ELR (cell line): ENCODE results near the gene PDILT.

Source experiments
- DNase-seq: peaks from one replicate; pipeline ENCODE4 v3.0.0-alpha.2; 2015; ENCODE audit warnings: low read depth

PDILT gene

GRCh38 chr16:20359997-20360396 lies 44.5 kb downstream of the PDILT start:
- no peak for DNase-seq

GRCh38 chr16:20355114-20355782 lies 49.3 kb downstream of the PDILT start:
- no peak for DNase-seq

GRCh38 chr16:20353379-20353778 lies 51.2 kb downstream of the PDILT start:
- no peak for DNase-seq

- DNase-seq, result no peak
These were observed 51.9 kb downstream of the PDILT start, which contains the start of gene UMOD for GRCh38 chr16:20352615-20353014. UMOD (minus strand) TSS chr16:20352715; CDS start chr16:20350737, 1,978 bp downstream.

- no peak for DNase-seq
These were observed 54.9 kb downstream of the PDILT start for GRCh38 chr16:20349615-20350014.

GRCh38 chr16:20348365-20349185 lies 56.0 kb downstream of the PDILT start:
- no peak for DNase-seq

GRCh38 chr16:20347666-20348364 lies 56.7 kb downstream of the PDILT start:
- no peak for DNase-seq

- DNase-seq, result no peak
These were observed 59.9 kb downstream of the PDILT start for GRCh38 chr16:20344611-20345010.

GRCh38 chr16:20339744-20340143 lies 64.8 kb downstream of the PDILT start:
- no peak for DNase-seq

GRCh38 chr16:20336955-20337354 lies 67.6 kb downstream of the PDILT start:
- DNase-seq, result no peak

- DNase-seq, result no peak
These were observed 70.1 kb downstream of the PDILT start for GRCh38 chr16:20334396-20334795.

GRCh38 chr16:20333120-20333519 lies 71.4 kb downstream of the PDILT start:
- DNase-seq, result no peak

- no peak for DNase-seq
These were observed 72.1 kb downstream of the PDILT start for GRCh38 chr16:20332411-20332810.

- DNase-seq, result no peak
These were observed 72.9 kb downstream of the PDILT start for GRCh38 chr16:20331635-20332034.

GRCh38 chr16:20329392-20330138 lies 75.0 kb downstream of the PDILT start:
- DNase-seq, result no peak

GRCh38 chr16:20327444-20328041 lies 77.0 kb downstream of the PDILT start, which contains the start of gene GP2:
GP2 (minus strand) TSS chr16:20327513; CDS start chr16:20326431, 1,082 bp downstream.
- no peak for DNase-seq

GRCh38 chr16:20326321-20326720 lies 78.2 kb downstream of the PDILT start:
- no peak for DNase-seq

- DNase-seq, result no peak
These were observed 79.5 kb downstream of the PDILT start for GRCh38 chr16:20325005-20325404.

- no peak for DNase-seq
These were observed 80.9 kb downstream of the PDILT start for GRCh38 chr16:20323591-20324117.

- DNase-seq, result no peak
These were observed 81.8 kb downstream of the PDILT start for GRCh38 chr16:20322696-20323095.

GRCh38 chr16:20321671-20322070 lies 82.9 kb downstream of the PDILT start:
- DNase-seq, result no peak
